Aorta (tissue), 5 donors: ENCODE results near the gene A2ML1. TPM values are rescaled to one million over a fixed set of nuclear protein-coding genes. Genes with fewer than 3 reads are reported as not detected.

Experiments used
- ATAC-seq: fragments of 200-7000 bp; cut with Tn5 transposase; one replicate; pipeline ENCODE4 v1.9.1; 2022; ENCODE audit warnings: moderate library complexity; ENCODE audit not compliant: low FRiP score
- DNase-seq, 2 donors: peaks; one replicate each; pipeline ENCODE4 v3.0.0-alpha.2; 2020
- H3K27ac ChIP-seq, 2 donors: one replicate each; pipeline ENCODE4 v1.5.1; 2013; ENCODE audit warnings: low read length in 2 of 2, mild to moderate bottlenecking in 2 of 2, moderate library complexity in 2 of 2, control low read depth in 1 of 2, inconsistent platforms in 1 of 2, low read depth in 1 of 2
- H3K27me3 ChIP-seq, 2 donors: one replicate each; pipeline ENCODE4 v1.6.1; 2013; ENCODE audit warnings: control low read depth in 1 of 2, low read length in 1 of 2, mild to moderate bottlenecking in 1 of 2, moderate library complexity in 1 of 2; ENCODE audit not compliant: insufficient read depth in 2 of 2, control insufficient read depth in 1 of 2
- H3K36me3 ChIP-seq, 2 donors: one replicate each; pipeline ENCODE4 v1.6.1; 2013; ENCODE audit warnings: control low read depth in 1 of 2, low read length in 1 of 2, mild to moderate bottlenecking in 1 of 2; ENCODE audit not compliant: insufficient read depth in 2 of 2, control insufficient read depth in 1 of 2
- H3K4me1 ChIP-seq, 2 donors: one replicate each; pipeline ENCODE4 v1.6.1; 2013; ENCODE audit warnings: low read length in 2 of 2, control low read depth in 1 of 2, mild to moderate bottlenecking in 1 of 2, moderate library complexity in 1 of 2; ENCODE audit not compliant: insufficient read depth in 2 of 2, control insufficient read depth in 1 of 2
- H3K4me3 ChIP-seq, 2 donors: one replicate each; pipeline ENCODE4 v1.5.1; 2013; ENCODE audit warnings: low read length in 2 of 2, control low read depth in 1 of 2, mild to moderate bottlenecking in 1 of 2
- H3K9me3 ChIP-seq: one replicate; pipeline ENCODE4 v1.6.1; 2013; ENCODE audit warnings: mild to moderate bottlenecking, low read length; ENCODE audit not compliant: control insufficient read depth
- WGBS, 2 donors: extraction: QIAGEN DNeasy Blood & Tissue Kit; methylation state at CpG; one replicate each; pipeline ENCODE4 v1.1.7; 2013; 5-methylcytosine and 5-hydroxymethylcytosine counted together
- intact Hi-C, 2 donors: fragments of 100-400 bp; cut with DNase I; formaldehyde crosslinking; loops; one replicate each; pipeline versions ENCODE4 v1.14.2 to v1.15.0; 2022
- polyA plus RNA-seq, 2 donors: library from polyadenylated mRNA; stranded (reverse); fragments of 200-250 nt; gene quantifications; one replicate each; pipeline ENCODE4 v1.2.3, GENCODE V29; 2013
- total RNA-seq, 2 donors: library from RNA; stranded (reverse); fragmentation: NEBNext Ultra II Directional; extraction: Animal tissue kit (Norgen Biotek cat#: 25700); gene quantifications; one replicate each; pipeline ENCODE4 v1.2.1, GENCODE V29; 2021
- donor health status: healthy with polysubstance abuse.
- donor health status: Bipolar disorder and iron deficiency.
- donor health status: DM: no; HTN: no; CAD: no.
- donor health status: DM: no; HTN: no; CAD: no.
- donor health status: DM: yes; HTN: yes; CAD: no.

A2ML1 gene
- total and polyA plus RNA-seq, 4 donors, result 0.06 to 0.63 (median 0.21) TPM

- ATAC-seq (no peak), DNase-seq (no peak)
- WGBS, 2 donors, result 92 to 93% methylated on average over 6 of the region's 6 CpGs
- no peak overlapping the region for H3K4me3 ChIP-seq
- no peaks in the 10 kb centered on the region for H3K36me3 ChIP-seq
- H3K27ac ChIP-seq, result no peak overlapping the region
- H3K27me3 ChIP-seq, result no peaks in the 10 kb centered on the region
- intact Hi-C loops, result no loop called here
- no peaks in the 10 kb centered on the region for H3K9me3 ChIP-seq
- H3K4me1 ChIP-seq, result no peaks in the 10 kb centered on the region
These were observed 64.3 kb downstream of the A2ML1 start for GRCh38 chr12:8886502-8887284.

GRCh38 chr12:8887285-8887715 is 64.9 kb downstream of the A2ML1 start:
- no peak overlapping the region for H3K27ac ChIP-seq
- DNase-seq (no peak), ATAC-seq (no peak)
- H3K36me3 ChIP-seq, result no peaks in the 10 kb centered on the region
- intact Hi-C loops, result no loop called here
- no peaks in the 10 kb centered on the region for H3K9me3 ChIP-seq
- WGBS, 2 donors, result 79 to 82% methylated on average over 4 of the region's 4 CpGs
- no peaks in the 10 kb centered on the region for H3K27me3 ChIP-seq
- no peaks in the 10 kb centered on the region for H3K4me1 ChIP-seq
- H3K4me3 ChIP-seq, result no peak overlapping the region

- intact Hi-C loops, result loop anchor here (5.0 to 10.0 kb wide), 3 partner anchors 208 to 346 kb away; partner anchors contain the start of genes MFAP5 (in 2 of the 2) and CLEC4E (in 1 of the 2)
- DNase-seq, result no peak
- no peaks in the 10 kb centered on the region for H3K27me3 ChIP-seq
- H3K9me3 ChIP-seq, result no peaks in the 10 kb centered on the region
- no peaks in the 10 kb centered on the region for H3K4me1 ChIP-seq
- H3K4me3 ChIP-seq, result peak overlapping the region; percentile 37 to 55
- H3K36me3 ChIP-seq, result no peaks in the 10 kb centered on the region
- ATAC-seq, result peak; percentile 86
- 27 to 28% methylated on average over 14 of the region's 14 CpGs for WGBS, 2 donors
- no peak overlapping the region for H3K27ac ChIP-seq
These were observed 68.1 kb downstream of the A2ML1 start for GRCh38 chr12:8890313-8891085.

- Histone ChIP-seq H3K9me3 (no peaks in the 10 kb centered on the region), H3K36me3 (no peaks in the 10 kb centered on the region), H3K4me3 (no peak overlapping the region), H3K4me1 (no peaks in the 10 kb centered on the region), H3K27ac (no peak overlapping the region), H3K27me3 (no peaks in the 10 kb centered on the region)
- intact Hi-C loops, result loop anchor here (5.0 to 10.0 kb wide), 3 partner anchors 210 to 347 kb away; partner anchors contain the start of genes MFAP5 (in 2 of the 2) and CLEC4E (in 1 of the 2)
- ATAC-seq (no peak), DNase-seq (no peak)
- WGBS, 2 donors, result 93 to 96% methylated on average over 3 of the region's 3 CpGs
These were observed 69.6 kb downstream of the A2ML1 start for GRCh38 chr12:8891976-8892375.

- intact Hi-C loops, result loop anchor here (5.0 to 10.0 kb wide), 3 partner anchors 212 to 350 kb away; partner anchors contain the start of genes MFAP5 (in 2 of the 2) and CLEC4E (in 1 of the 2)
- Histone ChIP-seq H3K27ac (no peak overlapping the region), H3K36me3 (no peaks in the 10 kb centered on the region), H3K9me3 (no peaks in the 10 kb centered on the region), H3K4me3 (no peak overlapping the region), H3K27me3 (no peaks in the 10 kb centered on the region), H3K4me1 (no peaks in the 10 kb centered on the region)
- no peak for ATAC-seq
- no peak for DNase-seq
These were observed 72.0 kb downstream of the A2ML1 start for GRCh38 chr12:8894378-8894777.

- Histone ChIP-seq H3K4me3 (no peak overlapping the region), H3K27me3 (no peaks in the 10 kb centered on the region), H3K27ac (no peak overlapping the region), H3K9me3 (no peaks in the 10 kb centered on the region), H3K36me3 (no peaks in the 10 kb centered on the region), H3K4me1 (no peaks in the 10 kb centered on the region)
- WGBS, 2 donors, result 58 to 60% methylated on average over 1 of the region's 1 CpG
- DNase-seq, result no peak
- no peak for ATAC-seq
- intact Hi-C loops, result loop anchor here (5.0 to 10.0 kb wide), 3 partner anchors 213 to 350 kb away; partner anchors contain the start of genes MFAP5 (in 2 of the 2) and CLEC4E (in 1 of the 2)
These were observed 72.6 kb downstream of the A2ML1 start for GRCh38 chr12:8894986-8895385.

GRCh38 chr12:8897081-8897480 is 74.7 kb downstream of the A2ML1 start:
- no peak overlapping the region for H3K4me3 ChIP-seq
- no peaks in the 10 kb centered on the region for H3K4me1 ChIP-seq
- no peaks in the 10 kb centered on the region for H3K9me3 ChIP-seq
- WGBS, 2 donors, result 94 to 95% methylated on average over 7 of the region's 7 CpGs
- ATAC-seq (no peak), DNase-seq (no peak)
- intact Hi-C loops, result loop anchor here in 1 of 2 donors (10.0 kb wide), 1 partner anchor 352 kb away; the partner anchor contains the start of gene CLEC4E
- no peaks in the 10 kb centered on the region for H3K27me3 ChIP-seq
- no peak overlapping the region for H3K27ac ChIP-seq
- H3K36me3 ChIP-seq, result no peaks in the 10 kb centered on the region

GRCh38 chr12:8899830-8900229 is 77.4 kb downstream of the A2ML1 start:
- no peaks in the 10 kb centered on the region for H3K36me3 ChIP-seq
- ATAC-seq (no peak), DNase-seq (no peak)
- H3K9me3 ChIP-seq, result no peaks in the 10 kb centered on the region
- intact Hi-C loops, result loop anchor here in 1 of 2 donors (10.0 kb wide), 2 partner anchors 355 to 1315 kb away; partner anchors contain the start of genes CLEC4E and GABARAPL1
- no peak overlapping the region for H3K4me3 ChIP-seq
- H3K4me1 ChIP-seq, result no peaks in the 10 kb centered on the region
- WGBS, 2 donors, result 85 to 91% methylated on average over 6 of the region's 6 CpGs
- no peak overlapping the region for H3K27ac ChIP-seq
- no peaks in the 10 kb centered on the region for H3K27me3 ChIP-seq
